Stomach smooth muscle (tissue), 2 donors: ENCODE measurements around the gene ASTN2.

Experiments used
- H3K27ac ChIP-seq: one replicate; pipeline ENCODE4 v1.7.0; 2013; ENCODE audit warnings: mild to moderate bottlenecking, low read length, inconsistent platforms
- H3K27me3 ChIP-seq, 2 donors: one replicate each; pipeline ENCODE4 v1.7.0; 2013; ENCODE audit warnings: low read length in 2 of 2; ENCODE audit not compliant: insufficient read depth in 2 of 2, control insufficient read depth in 1 of 2
- H3K36me3 ChIP-seq, 2 donors: one replicate each; pipeline ENCODE4 v1.7.0; 2013; ENCODE audit warnings: low read length in 2 of 2; ENCODE audit not compliant: control insufficient read depth in 2 of 2, insufficient read depth in 2 of 2
- H3K4me1 ChIP-seq: one replicate; pipeline ENCODE4 v1.7.0; 2013; ENCODE audit warnings: low read length; ENCODE audit not compliant: control insufficient read depth, insufficient read depth
- H3K4me3 ChIP-seq, 2 donors: one replicate each; pipeline ENCODE4 v1.7.0; 2013; ENCODE audit warnings: low read length in 2 of 2
- H3K9ac ChIP-seq, 2 donors: one replicate each; pipeline ENCODE4 v1.7.0; 2013; ENCODE audit warnings: low read length in 2 of 2, mild to moderate bottlenecking in 1 of 2
- H3K9me3 ChIP-seq, 2 donors: one replicate each; pipeline ENCODE4 v1.7.0; 2013; ENCODE audit warnings: low read length in 2 of 2; ENCODE audit not compliant: control insufficient read depth in 2 of 2
- donor health status: healthy.
- donor health status: Pancreatic carcinoma.

The ASTN2 gene

GRCh38 chr9:117178596-117179375 lies 236.1 kb downstream of the ASTN2 start:
- Histone ChIP-seq H3K4me3 (no peak overlapping the region), H3K27me3 (no peaks in the 10 kb centered on the region), H3K27ac (no peak overlapping the region), H3K36me3 (no peaks in the 10 kb centered on the region), H3K9me3 (peaks cover 3 to 4% of the 10 kb centered on the region in 2 donors), H3K4me1 (no peaks in the 10 kb centered on the region), H3K9ac (no peak overlapping the region)

GRCh38 chr9:117170567-117170966 lies 244.3 kb downstream of the ASTN2 start:
- Histone ChIP-seq H3K27me3 (no peaks in the 10 kb centered on the region), H3K4me1 (no peaks in the 10 kb centered on the region)

GRCh38 chr9:117169089-117169621 lies 245.7 kb downstream of the ASTN2 start:
- no peak overlapping the region for H3K4me3 ChIP-seq
- H3K27me3 ChIP-seq = peaks cover 0 to 4% of the 10 kb centered on the region in 2 donors
- no peak overlapping the region for H3K27ac ChIP-seq
- H3K9me3 ChIP-seq = no peaks in the 10 kb centered on the region
- H3K9ac ChIP-seq = no peak overlapping the region
- H3K36me3 ChIP-seq = no peaks in the 10 kb centered on the region
- H3K4me1 ChIP-seq = no peaks in the 10 kb centered on the region

More at GRCh38 chr9:117170567-117170966, 244.3 kb downstream of the ASTN2 start:
- Histone ChIP-seq H3K36me3 (no peaks in the 10 kb centered on the region), H3K27ac (no peak overlapping the region), H3K9me3 (no peaks in the 10 kb centered on the region), H3K4me3 (no peak overlapping the region), H3K9ac (no peak overlapping the region)

GRCh38 chr9:117164512-117164911 lies 250.3 kb downstream of the ASTN2 start:
- no peak overlapping the region for H3K27ac ChIP-seq

GRCh38 chr9:117160254-117160653 lies 254.6 kb downstream of the ASTN2 start:
- no peaks in the 10 kb centered on the region for H3K4me1 ChIP-seq
- peaks cover 0 to 4% of the 10 kb centered on the region in 2 donors for H3K27me3 ChIP-seq
- H3K9me3 ChIP-seq = no peaks in the 10 kb centered on the region
- H3K27ac ChIP-seq = no peak overlapping the region
- no peaks in the 10 kb centered on the region for H3K36me3 ChIP-seq
- no peak overlapping the region for H3K9ac ChIP-seq
- H3K4me3 ChIP-seq = no peak overlapping the region

More at GRCh38 chr9:117164512-117164911, 250.3 kb downstream of the ASTN2 start:
- no peak overlapping the region for H3K4me3 ChIP-seq
- H3K4me1 ChIP-seq = no peaks in the 10 kb centered on the region
- no peaks in the 10 kb centered on the region for H3K9me3 ChIP-seq
- H3K27me3 ChIP-seq = peaks cover 0 to 4% of the 10 kb centered on the region in 2 donors
- no peak overlapping the region for H3K9ac ChIP-seq
- H3K36me3 ChIP-seq = no peaks in the 10 kb centered on the region

GRCh38 chr9:117156771-117157535 lies 257.9 kb downstream of the ASTN2 start:
- no peaks in the 10 kb centered on the region for H3K36me3 ChIP-seq
- no peak overlapping the region for H3K27ac ChIP-seq
- H3K9me3 ChIP-seq = no peaks in the 10 kb centered on the region
- H3K9ac ChIP-seq = no peak overlapping the region
- H3K27me3 ChIP-seq = no peaks in the 10 kb centered on the region
- H3K4me3 ChIP-seq = no peak overlapping the region
- H3K4me1 ChIP-seq = no peaks in the 10 kb centered on the region

- Histone ChIP-seq H3K27ac (no peak overlapping the region), H3K4me1 (no peaks in the 10 kb centered on the region)
These were observed 258.6 kb downstream of the ASTN2 start for GRCh38 chr9:117156144-117156688.

GRCh38 chr9:117153021-117153420 lies 261.8 kb downstream of the ASTN2 start:
- Histone ChIP-seq H3K9ac (no peak overlapping the region), H3K4me3 (no peak overlapping the region), H3K4me1 (no peaks in the 10 kb centered on the region), H3K36me3 (no peaks in the 10 kb centered on the region), H3K27ac (no peak overlapping the region), H3K9me3 (no peaks in the 10 kb centered on the region), H3K27me3 (no peaks in the 10 kb centered on the region)

More at GRCh38 chr9:117156144-117156688, 258.6 kb downstream of the ASTN2 start:
- H3K9me3 ChIP-seq = no peaks in the 10 kb centered on the region
- no peak overlapping the region for H3K9ac ChIP-seq
- no peaks in the 10 kb centered on the region for H3K27me3 ChIP-seq
- no peaks in the 10 kb centered on the region for H3K36me3 ChIP-seq
- no peak overlapping the region for H3K4me3 ChIP-seq

GRCh38 chr9:117151716-117152115 lies 263.1 kb downstream of the ASTN2 start:
- H3K9ac ChIP-seq = no peak overlapping the region
- no peaks in the 10 kb centered on the region for H3K9me3 ChIP-seq
- H3K4me1 ChIP-seq = no peaks in the 10 kb centered on the region
- H3K27me3 ChIP-seq = no peaks in the 10 kb centered on the region
- no peak overlapping the region for H3K4me3 ChIP-seq
- no peak overlapping the region for H3K27ac ChIP-seq
- H3K36me3 ChIP-seq = no peaks in the 10 kb centered on the region

GRCh38 chr9:117149996-117150395 lies 264.9 kb downstream of the ASTN2 start:
- Histone ChIP-seq H3K27me3 (no peaks in the 10 kb centered on the region), H3K4me3 (no peak overlapping the region), H3K36me3 (no peaks in the 10 kb centered on the region), H3K27ac (no peak overlapping the region), H3K4me1 (no peaks in the 10 kb centered on the region), H3K9me3 (peaks cover 0 to 2% of the 10 kb centered on the region in 2 donors), H3K9ac (no peak overlapping the region)
